ENCODE measurements around the gene GPRC5C.

GPRC5C gene

DNA sequence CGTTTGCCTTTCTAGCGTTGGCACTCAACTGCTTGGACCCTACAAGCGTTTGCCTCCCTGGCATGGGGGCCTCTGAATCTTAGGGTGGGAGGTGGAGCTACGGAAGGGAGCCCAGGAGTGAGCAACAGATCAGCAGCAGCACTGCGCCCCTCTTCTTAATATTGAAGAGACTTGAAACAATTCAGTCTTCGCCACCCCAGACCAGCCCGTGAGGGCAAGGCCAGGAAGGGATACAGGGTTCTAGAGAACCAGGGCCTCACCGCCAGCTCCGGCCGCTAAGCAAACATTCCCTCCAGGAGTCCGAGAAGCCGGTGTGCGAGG, 1.5 kb upstream of the GPRC5C start:
- TF ChIP-seq ZFX (IDR thresholded peaks at IDR 0.05), result no peak
- peak overlapping the region; percentile 75 for H3K27ac ChIP-seq

DNA sequence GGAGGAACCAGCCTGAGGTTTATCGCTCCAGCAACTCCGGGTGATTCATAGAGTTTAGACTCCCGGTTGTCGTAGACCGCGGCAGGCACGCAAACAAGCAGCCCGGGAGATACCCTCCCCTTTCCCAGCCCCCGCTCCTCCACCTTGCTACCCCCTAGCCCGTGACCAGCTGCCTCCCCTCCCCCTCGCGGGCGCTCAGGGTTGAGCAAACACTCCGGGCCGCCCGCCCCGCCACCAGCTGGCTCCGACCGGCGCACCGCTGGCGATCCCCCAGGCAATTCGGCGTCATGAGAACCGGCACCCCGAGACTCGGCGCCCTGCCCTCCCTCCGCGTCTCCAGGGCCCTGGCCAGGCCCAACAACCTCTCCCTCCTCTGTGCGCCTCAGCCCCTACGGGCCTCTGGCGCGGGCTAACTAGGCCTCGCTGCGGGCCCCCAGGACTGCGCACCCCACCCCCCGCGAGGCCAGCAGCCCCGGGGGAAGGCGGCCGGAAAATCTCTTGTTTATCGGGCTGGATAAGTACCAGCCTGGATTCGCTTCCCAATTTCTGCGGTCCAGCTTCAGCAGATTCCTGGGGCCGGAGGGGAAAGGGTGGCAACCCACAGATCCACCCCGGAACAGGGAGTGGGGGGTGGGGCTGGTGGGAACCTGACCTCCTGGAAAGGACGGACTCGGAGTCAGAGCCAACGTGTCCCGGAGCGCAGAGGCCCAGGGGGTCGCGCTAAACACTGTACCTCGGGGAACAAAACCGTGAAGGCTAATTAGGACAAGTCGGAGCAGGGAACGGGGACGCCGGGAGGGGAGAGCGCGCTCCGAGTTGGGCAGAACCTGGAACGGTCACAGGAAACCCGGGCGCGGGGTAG, 951 bp upstream of the GPRC5C start:
- peak overlapping the region; percentile 75 for H3K27ac ChIP-seq
- TF ChIP-seq, protein P1, sequence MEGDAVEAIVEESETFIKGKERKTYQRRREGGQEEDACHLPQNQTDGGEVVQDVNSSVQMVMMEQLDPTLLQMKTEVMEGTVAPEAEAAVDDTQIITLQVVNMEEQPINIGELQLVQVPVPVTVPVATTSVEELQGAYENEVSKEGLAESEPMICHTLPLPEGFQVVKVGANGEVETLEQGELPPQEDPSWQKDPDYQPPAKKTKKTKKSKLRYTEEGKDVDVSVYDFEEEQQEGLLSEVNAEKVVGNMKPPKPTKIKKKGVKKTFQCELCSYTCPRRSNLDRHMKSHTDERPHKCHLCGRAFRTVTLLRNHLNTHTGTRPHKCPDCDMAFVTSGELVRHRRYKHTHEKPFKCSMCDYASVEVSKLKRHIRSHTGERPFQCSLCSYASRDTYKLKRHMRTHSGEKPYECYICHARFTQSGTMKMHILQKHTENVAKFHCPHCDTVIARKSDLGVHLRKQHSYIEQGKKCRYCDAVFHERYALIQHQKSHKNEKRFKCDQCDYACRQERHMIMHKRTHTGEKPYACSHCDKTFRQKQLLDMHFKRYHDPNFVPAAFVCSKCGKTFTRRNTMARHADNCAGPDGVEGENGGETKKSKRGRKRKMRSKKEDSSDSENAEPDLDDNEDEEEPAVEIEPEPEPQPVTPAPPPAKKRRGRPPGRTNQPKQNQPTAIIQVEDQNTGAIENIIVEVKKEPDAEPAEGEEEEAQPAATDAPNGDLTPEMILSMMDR (conservative IDR thresholded peaks at IDR 0.05), result no peak
- peak; percentile 51; the same call in 1 of the 2 replicates for TF ChIP-seq ZFX (IDR thresholded peaks at IDR 0.05)

DNA sequence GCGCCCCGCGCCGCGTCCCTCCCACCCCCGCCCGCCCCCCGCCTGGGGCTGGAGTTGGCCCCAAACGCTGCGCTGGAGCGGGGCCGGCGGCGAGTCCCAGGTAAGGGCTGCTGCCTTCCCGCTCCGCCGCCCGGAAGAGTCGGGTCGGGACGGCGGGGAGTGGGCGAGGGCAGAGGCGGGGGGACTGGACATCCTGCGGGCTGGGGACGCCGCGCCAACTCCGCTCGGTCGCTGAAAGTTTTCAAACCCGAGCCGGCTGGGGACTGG, 469 bp downstream of the GPRC5C start:
- H3K27ac ChIP-seq, result peak overlapping the region; percentile 75

DNA sequence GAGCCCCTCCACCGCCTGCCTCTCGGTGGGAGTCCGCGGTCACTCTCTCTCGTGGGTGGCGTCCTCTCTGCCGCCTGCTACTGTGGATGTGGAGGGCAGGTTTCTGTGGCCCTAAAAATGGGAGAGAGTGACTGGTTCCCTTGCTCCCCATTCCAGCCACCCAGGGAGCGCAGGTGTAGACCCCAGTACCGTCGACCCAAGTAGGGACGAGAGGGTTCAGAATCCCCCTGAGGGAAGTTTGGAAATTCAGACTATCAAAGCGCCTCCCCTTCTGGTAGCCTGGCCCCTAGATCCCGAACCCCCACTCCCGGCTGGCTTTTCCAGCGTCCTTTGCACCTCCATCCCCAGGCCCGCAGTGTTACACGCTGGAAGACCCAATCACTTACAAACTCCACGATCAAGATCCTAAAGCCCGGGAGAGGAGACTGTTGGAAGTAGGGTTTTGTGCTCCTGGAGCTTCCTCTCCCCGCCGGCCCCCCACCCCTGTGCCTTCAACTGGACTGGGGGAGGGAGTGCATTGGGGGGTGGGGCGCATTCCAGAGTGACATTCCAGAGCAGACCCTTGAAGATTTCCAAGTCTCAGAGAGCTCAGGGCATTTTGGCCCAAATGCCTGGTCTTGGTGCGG, 991 bp downstream of the GPRC5C start:
- H3K27ac ChIP-seq, result peak overlapping the region; percentile 75
- no peak for TF ChIP-seq ZFX (IDR thresholded peaks at IDR 0.05)
- TF ChIP-seq, protein P1 (conservative IDR thresholded peaks at IDR 0.05), result no peak

More for the DNA sequence above, 469 bp downstream of the GPRC5C start:
- TF ChIP-seq, protein P1 (conservative IDR thresholded peaks at IDR 0.05), result no peak
- TF ChIP-seq ZFX (IDR thresholded peaks at IDR 0.05), result 0 out of 2 replicates have a peak, but pooled peaks have one; percentile 5

DNA sequence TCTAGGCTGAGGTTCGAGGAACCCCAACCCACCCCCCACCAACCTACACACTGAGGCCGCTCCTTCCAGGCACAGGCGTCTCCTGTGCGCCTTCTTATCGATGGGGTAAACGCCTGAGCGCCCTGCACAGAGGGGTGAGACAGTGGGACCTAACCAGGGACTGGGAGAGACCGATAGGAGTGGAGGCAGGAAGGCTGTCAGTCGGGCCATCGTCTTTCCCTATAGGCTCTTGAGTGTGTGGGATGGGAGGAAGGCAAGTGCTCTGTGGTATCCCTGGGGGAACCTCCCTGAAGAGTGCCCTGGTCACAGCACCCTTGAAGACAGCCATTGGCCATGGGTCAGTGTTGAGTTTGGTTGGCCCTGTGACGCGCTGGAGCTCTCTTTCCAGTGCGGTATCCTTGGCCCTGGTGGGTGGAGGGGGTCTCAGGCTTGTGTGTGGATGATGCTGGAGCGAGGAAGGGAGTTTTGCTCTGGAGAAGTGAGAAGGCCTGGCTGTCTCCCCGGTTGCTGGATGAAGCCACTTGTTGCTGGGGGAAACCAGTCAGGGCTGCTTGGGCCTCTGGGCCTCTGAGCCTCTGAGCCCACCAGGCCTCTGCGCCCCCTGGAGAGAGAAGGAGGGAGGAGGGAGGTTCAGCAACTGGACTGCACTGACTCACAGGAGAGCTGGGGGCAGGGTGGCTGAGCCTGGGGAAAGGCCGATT, 1.7 kb downstream of the GPRC5C start:
- no peak overlapping the region for H3K27ac ChIP-seq

DNA sequence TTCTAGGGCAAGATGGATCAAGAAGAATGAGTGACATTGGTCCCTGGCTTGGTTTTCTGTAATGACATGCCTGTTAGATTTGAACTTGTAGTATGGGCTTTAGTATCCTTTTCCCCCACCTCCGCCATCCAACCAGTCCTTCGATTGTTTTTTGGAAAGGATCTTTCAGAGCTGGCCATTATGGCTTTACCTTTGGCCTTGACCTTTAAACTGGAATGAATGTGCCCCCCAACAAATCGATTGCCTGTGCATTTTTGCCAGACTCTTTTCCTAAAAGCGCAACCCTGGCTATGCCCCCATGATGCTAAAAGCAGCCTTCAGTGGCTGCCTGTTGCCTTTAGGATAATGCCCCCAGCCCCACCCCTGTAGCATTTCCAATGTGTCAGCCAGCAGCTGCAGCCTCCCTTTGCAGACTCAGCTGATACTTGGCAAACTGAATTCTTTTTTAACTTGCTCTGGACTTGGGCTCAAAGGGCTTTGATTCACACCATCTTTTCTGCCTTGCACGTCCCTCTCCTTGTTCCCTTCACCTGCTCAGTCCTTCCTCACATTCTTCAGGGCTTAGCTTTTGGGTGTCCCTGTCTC, 4.0 kb downstream of the GPRC5C start:
- no peak for TF ChIP-seq ZFX (IDR thresholded peaks at IDR 0.05)
- TF ChIP-seq, protein P1 (conservative IDR thresholded peaks at IDR 0.05), result no peak

More for the DNA sequence above, 1.7 kb downstream of the GPRC5C start:
- TF ChIP-seq ZFX (IDR thresholded peaks at IDR 0.05), result no peak
- TF ChIP-seq, protein P1 (conservative IDR thresholded peaks at IDR 0.05), result no peak

DNA sequence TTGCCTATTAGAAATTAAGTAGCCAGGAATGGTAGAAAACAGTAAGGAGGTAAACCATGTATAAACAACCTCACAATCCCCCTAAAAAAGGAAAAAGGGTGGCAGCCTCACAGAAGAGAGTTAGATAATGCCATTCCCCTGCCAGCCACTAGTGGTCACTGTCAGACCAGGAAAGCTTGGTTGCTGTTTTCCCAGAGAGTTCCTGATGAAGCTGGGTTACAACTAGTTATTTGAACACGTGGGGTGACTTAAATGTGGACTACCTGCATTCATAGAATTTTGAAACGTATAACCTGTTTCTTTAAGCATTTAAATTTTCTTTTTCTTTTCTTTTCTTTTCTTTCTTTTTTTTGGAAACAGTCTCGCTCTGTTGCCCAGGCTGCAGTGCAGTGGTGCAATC, 5.8 kb downstream of the GPRC5C start:
- no peak for TF ChIP-seq ZFX (IDR thresholded peaks at IDR 0.05)
- TF ChIP-seq, protein P1 (conservative IDR thresholded peaks at IDR 0.05), result no peak; the same call in 1 of the 2 replicates
- H3K27ac ChIP-seq, result no peak overlapping the region

More for the DNA sequence above, 4.0 kb downstream of the GPRC5C start:
- no peak overlapping the region for H3K27ac ChIP-seq
